CD4-positive, alpha-beta T cell treated with Interleukin-6 at 100 ng/mL for 8 hours (primary cell): ENCODE measurements around the gene ZBTB47.
A peak's percentile ranks its signal among the peaks of the same experiment; 100 is the strongest.

Experiments used
- DNase-seq: peaks from one replicate; pipeline ENCODE4 v3.0.0-alpha.2; 2020; ENCODE audit warnings: mixed read lengths, low spot score

The ZBTB47 gene

GRCh38 chr3:42653560-42654330, at the start of gene ZBTB47:
ZBTB47 (plus strand) TSS chr3:42653697; CDS start chr3:42658356, 4,659 bp downstream.
- DNase-seq, result no peak

GRCh38 chr3:42605546-42606173, 47.8 kb upstream of the ZBTB47 start:
- DNase-seq, result no peak

GRCh38 chr3:42608581-42608980, 44.9 kb upstream of the ZBTB47 start:
- no peak for DNase-seq

- no peak for DNase-seq
Measured at GRCh38 chr3:42610976-42611375, 42.5 kb upstream of the ZBTB47 start.

GRCh38 chr3:42612217-42612616, 41.3 kb upstream of the ZBTB47 start:
- DNase-seq, result no peak

GRCh38 chr3:42612928-42613327, 40.6 kb upstream of the ZBTB47 start:
- no peak for DNase-seq

DNA sequence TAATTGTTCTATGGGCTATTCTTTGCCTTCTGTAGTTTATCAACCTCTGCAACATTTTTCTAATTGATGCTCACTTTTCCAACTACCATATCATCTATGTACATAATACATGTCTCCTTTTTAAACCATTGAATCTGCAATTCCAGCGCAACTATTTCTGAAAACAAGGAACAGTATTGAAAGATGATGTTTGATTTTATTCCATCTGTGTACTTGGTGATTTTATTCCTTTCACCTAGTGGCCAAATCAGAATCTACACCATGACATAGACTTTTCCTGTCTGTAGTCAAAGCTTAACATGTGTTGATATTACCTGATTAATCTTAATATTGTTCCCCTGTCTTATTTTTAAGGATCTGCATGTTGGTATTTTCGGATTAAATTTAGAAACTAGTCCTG, 40.0 kb upstream of the ZBTB47 start:
- DNase-seq, result no peak

DNA sequence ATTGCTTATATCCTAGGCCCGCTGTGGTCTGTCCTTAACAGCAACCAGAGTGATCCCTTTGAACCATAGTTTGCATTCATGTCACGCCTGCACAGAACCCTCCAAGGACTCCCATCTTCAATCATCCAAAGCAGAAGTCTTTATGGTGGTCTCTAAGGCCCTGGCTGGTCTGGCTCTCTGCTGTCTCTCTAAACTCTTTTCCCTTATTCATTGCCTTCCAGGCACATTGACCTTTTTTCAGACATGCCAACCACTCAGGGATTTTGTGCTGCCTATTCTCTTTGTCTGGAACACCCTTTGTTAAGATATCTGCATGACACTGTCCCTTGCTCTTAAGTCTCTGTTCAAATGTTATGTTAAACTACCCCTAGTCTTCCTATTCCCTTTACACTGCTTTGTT, 21.9 kb upstream of the ZBTB47 start:
- no peak for DNase-seq

DNA sequence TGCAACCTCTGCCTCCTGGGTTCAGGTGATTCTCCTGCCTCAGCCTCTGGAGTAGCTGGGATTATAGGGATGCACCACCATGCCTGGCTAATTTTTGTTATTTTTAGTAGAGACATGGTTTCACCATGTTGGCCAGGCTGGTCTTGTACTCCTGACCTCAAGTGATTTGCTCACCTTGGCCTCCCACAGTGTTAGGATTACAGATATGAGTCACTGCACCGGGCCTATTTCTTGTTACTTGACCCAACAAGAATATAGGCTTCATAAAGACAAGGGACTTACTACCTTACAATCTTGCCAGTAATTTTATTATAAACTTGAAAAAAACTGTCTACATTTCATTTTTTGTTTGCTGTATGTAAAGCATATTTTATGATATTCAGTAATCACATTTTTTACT, 21.4 kb upstream of the ZBTB47 start:
- DNase-seq, result no peak

- DNase-seq, result no peak
Measured at GRCh38 chr3:42633544-42633943, 20.0 kb upstream of the ZBTB47 start.

DNA sequence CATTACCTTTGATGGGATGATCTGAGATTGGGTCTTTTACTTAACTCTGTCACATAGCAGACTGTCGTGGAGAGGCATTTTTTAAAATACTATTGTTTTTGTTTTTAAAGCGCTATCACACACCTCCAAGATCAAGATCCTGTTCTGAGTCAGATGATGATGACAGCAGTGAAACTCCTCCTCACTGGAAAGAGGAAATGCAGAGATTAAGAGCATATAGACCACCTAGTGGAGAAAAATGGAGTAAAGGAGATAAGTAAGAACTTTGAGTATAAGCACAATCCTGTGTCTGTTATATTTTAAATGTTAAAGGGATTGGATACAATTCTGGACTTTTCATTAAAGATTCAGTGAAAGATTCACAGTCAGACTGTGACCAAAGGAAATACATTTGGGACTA, 18.4 kb upstream of the ZBTB47 start:
- DNase-seq, result no peak

DNA sequence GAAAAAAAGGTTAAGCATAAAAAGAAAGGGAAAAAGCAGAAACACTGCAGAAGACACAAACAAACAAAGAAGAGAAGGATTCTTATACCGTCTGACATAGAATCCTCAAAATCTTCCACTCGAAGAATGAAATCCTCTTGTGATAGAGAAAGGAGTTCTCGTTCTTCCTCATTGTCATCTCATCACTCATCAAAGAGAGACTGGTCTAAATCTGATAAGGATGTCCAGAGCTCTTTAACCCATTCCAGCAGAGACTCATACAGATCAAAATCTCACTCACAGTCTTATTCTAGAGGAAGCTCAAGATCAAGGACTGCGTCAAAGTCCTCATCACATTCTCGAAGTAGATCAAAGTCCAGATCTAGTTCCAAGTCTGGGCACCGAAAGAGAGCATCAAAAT, 16.5 kb upstream of the ZBTB47 start:
- no peak for DNase-seq

DNA sequence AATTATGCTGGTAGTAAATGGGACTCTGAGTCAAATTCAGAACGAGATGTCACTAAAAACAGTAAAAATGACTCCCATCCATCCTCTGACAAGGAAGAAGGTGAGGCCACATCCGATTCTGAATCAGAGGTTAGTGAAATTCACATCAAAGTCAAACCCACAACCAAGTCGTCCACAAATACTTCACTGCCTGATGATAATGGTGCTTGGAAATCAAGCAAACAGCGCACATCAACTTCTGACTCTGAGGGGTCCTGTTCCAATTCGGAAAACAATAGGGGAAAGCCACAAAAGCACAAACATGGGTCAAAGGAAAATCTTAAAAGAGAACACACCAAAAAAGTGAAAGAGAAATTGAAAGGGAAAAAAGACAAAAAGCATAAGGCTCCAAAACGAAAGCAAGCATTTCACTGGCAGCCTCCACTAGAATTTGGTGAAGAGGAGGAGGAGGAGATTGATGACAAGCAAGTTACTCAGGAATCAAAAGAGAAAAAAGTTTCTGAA, 15.1 kb upstream of the ZBTB47 start:
- DNase-seq, result peak; percentile 58

GRCh38 chr3:42639192-42639591, 14.3 kb upstream of the ZBTB47 start:
- no peak for DNase-seq

DNA sequence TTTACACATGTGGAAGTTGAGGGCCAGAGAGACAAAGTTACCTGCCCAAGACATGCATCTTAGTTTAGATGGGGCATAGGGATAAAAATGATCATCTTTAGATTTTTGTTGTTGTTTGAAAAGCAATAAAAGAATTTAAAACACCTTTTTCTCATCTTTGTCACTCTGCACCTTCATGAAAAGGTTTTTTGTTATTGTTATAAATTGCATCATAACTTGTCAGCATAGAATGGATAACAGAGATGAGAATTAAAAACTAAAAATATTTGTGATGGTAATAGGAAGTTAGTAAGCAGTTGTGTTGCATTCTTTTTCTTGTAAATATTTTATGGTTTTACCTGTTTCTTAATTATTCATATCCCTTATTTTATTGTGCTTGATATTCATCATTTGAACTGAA, 13.4 kb upstream of the ZBTB47 start:
- DNase-seq, result no peak

DNA sequence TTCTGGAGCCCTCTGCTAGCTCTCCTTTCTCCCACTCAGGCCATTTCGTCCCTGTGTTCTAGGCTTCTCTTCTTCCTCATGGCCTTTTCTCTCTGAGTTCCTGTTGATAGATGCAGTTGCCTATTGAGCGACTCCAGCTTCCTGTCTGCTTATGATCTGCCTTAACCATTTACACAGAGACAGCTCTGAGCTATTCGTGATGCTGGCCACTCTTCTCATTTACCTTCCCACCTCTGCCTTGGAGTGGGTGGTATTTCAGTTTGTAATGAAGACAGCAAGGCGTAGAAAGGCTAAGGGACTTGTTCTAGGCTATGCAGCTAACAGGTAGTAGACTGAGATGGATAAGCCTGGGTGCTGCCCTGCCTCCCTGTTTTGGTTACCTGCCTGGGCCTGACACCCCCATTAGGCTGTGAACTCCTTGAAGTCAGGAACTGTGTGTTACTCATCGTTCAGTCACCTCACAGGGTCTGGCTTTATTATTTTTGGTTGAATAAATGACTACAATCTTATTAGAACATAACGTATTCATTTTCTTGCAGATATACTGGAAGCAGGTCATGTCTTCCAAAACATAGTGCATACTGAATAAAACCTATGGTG, 12.6 kb upstream of the ZBTB47 start:
- DNase-seq, result no peak

- no peak for DNase-seq
Measured at GRCh38 chr3:42647821-42648459, 5.6 kb upstream of the ZBTB47 start.

- DNase-seq, result no peak
Measured at GRCh38 chr3:42649006-42649405, 4.5 kb upstream of the ZBTB47 start.

DNA sequence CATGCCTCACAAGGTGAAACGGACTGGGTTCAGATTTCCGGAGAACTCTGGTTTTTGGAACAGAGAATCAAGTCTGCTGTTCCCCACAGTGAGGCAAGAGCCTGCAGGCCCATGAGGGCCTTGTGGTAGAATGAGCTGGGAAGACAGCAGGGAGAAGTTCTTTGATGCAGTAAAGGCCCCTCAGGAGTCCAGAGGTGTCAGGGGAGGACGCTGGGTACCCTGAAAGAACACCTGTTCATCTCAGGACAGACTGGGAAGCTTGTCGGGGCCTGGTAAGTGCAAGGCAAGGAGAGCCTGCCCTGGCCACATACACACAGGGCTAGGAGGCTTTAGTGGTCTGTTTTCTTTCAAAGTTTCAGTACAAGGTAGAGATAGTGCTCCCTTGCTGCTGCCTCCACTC, 3.7 kb upstream of the ZBTB47 start:
- no peak for DNase-seq

GRCh38 chr3:42651248-42652091, 2.0 kb upstream of the ZBTB47 start:
- DNase-seq, result no peak

- no peak for DNase-seq
Measured at GRCh38 chr3:42652251-42652610, 1.3 kb upstream of the ZBTB47 start.
